ENCODE results near the gene GRK5.

GRCh38 chr10:119442758-119443060, 235.3 kb downstream of the GRK5 start:
- TF ChIP-seq CTCF (IDR thresholded peaks at IDR 0.05) (no peak), POLR2A (IDR thresholded peaks at IDR 0.05) (no peak), EP300 (IDR thresholded peaks at IDR 0.05) (no peak)

Measured in tibial nerve (tissue), 4 donors.